T1000 (cell line): ENCODE results near the gene C1QL4.
"Not testable (repeated sequence)": the region's sequence is repeated elsewhere in the genome, so short reads cannot be mapped to it uniquely, and the experiment has no call there.

Experiments
- DNase-seq: peaks from one replicate; lab custom pipeline; 2025; ENCODE audit warnings: mixed read lengths; lab: John Stamatoyannopoulos, UW

Gene C1QL4

GRCh38 chr12:49336645-49337584 is at the start of gene C1QL4:
TSS of gene C1QL4 (minus strand) at chr12:49337188. CDS start at chr12:49336477, 711 bp downstream.
- DNase-seq, result peak; percentile 86

DNA sequence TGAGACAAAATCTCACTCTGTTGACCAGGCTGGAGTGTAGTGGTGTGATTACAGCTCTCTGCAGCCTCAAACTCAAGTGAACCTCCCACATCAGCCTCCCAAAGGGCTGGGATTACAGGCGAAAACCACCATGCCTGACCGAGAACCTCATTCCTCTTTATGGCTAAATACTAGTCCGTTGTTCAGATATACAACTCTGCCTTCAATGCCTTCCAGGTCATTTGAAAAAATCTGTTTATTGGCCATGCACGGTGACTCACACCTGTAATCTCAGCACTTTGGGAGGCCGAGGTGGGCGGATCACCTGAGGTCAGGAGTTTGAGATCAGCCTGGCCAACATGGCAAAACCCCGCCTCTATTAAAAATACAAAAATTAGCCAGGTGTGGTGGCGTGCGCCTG is 43.2 kb upstream of the C1QL4 start:
- DNase-seq, result not testable (repeated sequence)

- no peak for DNase-seq
Measured at GRCh38 chr12:49377386-49377785, 40.4 kb upstream of the C1QL4 start.

DNA sequence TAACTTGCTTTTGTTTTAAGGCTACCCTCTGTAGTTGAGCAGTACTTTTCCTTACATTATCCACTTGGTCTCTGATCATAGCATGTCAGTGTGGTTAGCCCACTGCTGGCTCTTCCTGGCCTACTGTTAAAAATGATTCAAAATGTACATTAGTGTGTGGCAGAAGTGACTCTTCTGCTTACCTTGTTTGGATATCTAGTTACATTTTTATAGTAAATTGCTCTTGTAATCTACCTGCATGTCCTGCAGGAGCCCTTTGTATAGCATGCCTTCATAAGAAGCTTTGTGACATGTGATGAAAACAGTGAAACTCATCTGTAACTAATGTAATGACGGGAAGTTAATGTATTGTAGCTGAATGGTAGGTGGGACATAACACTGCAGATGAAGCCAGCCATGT is 38.4 kb upstream of the C1QL4 start:
- DNase-seq, result no peak

GRCh38 chr12:49370539-49370938 is 33.6 kb upstream of the C1QL4 start:
- DNase-seq, result no peak

GRCh38 chr12:49369411-49370145 is 32.6 kb upstream of the C1QL4 start:
- no peak for DNase-seq

- no peak for DNase-seq
Measured at GRCh38 chr12:49368240-49368600, 31.2 kb upstream of the C1QL4 start.

DNA sequence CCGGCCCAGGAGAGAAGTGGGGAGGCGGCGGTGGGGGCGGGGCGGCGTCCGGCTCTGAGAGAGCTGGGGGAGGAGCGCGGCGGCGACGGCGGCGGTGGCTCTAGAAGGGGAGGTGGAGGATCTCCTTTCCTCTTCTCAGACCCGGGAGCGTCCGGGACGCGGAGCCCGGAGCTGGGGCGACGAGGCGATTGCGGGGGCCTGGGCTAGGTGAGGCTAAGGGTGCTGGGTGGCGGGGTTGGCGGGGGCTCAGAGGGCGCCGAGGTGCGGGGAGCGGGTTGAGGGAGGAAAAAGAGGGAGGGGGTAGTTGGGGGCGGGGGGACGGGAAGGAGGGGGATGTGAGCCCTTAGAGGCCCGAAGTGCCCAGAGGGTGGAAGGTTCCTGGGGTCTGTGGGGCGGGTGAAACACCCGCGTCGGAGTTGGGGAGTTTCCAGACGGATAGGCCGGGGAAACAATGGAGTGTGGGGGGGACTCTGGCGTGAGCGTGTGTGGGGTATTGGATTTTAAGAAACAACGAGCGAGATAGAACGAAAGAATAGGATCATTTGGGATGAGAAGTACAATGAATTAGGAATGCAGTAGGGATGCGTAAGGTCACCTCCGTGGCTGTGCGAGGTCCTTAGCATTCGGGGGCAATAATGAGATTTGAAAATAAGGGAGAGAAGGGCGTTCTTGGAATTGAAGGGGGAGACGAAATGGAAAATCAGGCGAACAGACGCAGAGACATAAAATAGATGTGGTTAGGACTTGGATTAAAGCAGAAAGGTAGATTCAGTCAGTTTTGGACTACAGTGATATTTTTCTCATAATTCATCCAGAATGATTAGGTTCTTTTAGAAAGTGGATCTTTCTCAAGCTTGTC is 30.6 kb upstream of the C1QL4 start, which contains the start of gene SPATS2:
Gene SPATS2, plus strand, starts transcription at position 82 of the 859 bp plus-strand sequence. CDS start 93,551 bp downstream, outside the sequence.
- DNase-seq, result no peak

GRCh38 chr12:49366652-49367380 is 29.8 kb upstream of the C1QL4 start:
- peak; percentile 95 for DNase-seq

DNA sequence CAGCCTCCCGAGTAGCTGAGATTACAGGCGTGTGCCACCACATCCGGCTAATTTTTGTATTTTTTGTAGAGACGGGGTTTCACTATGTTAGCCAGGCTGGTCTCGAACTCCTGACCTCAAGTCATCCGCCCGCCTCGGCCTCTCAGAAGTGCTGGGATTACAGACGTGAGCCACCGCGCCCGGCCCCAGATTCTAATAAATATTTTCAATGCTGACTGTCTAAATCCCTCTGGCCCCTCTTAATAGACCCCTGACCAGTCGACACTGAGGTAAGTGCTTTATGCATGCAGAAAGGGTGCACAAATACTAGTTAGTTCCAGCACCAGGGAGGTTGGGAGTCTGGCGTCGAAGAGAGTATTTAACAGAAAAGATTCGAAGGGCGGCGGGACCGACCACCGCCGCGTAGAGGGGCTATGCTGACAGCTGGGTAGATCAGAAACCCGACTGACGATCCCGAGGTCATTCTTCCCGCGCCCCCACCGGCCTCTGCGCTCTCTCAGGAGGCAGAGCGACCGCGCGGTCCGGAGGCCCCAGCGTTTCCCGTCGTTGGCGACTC is 29.2 kb upstream of the C1QL4 start:
- DNase-seq, result no peak

DNA sequence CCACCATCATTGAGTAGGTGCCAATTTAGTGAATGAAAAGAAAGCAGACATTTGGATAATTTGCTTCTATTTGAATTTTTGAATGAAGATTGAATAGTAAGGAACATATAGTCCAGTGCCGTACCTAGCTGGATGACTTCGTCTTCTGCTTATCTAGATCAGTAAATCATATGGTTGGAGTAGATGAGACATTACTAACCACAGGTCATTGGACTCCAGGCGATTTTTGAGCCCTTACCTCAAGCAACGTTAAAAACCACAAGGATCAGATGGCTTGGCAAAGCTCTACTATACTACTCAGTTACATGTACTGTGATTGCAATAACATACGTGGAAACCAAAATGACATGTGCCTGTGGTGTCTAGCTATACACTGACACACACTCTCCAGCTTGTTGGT is 28.6 kb upstream of the C1QL4 start:
- DNase-seq, result no peak

DNA sequence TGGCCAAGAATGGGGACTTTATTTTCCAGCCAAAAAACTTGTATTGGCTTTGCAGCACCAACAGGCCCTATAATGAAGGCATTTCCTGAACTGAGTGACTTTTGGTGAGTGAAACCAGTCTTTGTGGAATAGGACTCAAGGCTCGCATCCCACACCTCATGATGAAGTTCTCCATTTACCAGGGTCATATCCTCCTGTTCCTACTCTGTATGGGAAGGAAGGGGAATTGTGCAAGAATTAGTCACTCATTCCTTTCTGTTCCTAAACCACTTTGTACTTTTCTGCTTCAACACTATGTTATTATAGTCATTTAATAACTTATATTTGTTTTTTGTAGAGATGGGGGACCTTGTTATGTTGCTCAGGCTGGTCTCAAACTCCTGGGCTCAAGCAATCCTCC is 28.0 kb upstream of the C1QL4 start:
- no peak for DNase-seq

DNA sequence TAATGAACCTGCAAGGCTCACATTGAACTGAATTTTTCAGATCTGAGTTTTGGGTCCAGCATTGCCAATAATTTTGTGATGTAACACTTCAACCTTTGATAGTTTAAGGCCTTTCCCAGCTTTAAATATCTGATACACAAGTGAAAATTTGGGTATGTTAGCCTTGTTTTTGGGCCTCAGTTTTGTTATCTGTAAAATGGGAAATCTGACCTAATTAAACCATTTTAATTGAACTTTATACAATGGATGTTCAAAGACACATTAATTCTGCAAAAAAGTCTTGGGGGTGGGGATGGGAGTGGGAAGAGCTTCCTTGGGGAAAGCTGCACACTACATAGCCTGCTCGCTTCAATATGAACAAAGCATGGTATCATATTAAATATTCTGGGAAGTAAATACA is 25.1 kb upstream of the C1QL4 start:
- no peak for DNase-seq

DNA sequence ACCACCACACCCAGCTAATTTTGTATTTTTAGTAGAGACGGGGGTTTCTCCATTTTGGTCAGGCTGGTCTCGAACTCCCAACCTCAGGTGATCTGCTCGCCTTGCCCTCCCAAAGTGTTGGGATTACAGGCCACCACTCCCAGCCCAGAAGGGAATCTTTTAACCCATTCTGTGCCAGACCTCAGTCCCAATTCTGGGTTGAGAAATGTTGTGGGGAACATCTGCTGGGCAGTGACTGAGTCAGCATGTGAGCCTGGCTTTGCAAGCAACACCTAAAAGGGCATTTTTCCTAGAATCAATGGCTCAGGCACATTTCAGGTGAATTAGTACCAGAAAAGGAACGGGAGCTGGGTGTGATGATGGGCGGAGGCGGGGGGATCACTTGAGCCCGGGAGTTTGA is 22.7 kb upstream of the C1QL4 start:
- DNase-seq, result no peak

- DNase-seq, result no peak
Measured at GRCh38 chr12:49358483-49359141, 21.6 kb upstream of the C1QL4 start.

- no peak for DNase-seq
Measured at GRCh38 chr12:49357103-49357678, 20.2 kb upstream of the C1QL4 start.

- no peak for DNase-seq
Measured at GRCh38 chr12:49355913-49356312, 18.9 kb upstream of the C1QL4 start.

DNA sequence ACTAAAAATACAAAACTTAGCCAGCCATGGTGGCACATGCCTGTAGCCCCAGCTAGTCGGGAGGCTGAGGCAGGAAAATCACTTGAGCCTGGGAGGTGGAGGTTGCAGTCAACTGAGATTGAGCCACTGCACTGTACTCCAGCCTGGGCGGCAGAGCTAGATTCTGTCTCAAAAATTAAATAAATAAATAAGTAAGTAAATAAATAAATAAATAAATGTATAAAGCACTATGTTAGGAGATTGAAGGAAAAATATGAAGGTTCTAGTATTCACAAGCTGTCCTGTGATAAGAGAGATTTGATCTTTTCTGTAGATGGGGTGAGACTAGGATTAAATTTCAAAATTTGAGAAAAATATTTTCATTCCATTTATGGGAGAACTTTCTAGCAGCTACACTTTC is 15.4 kb upstream of the C1QL4 start:
- no peak for DNase-seq

DNA sequence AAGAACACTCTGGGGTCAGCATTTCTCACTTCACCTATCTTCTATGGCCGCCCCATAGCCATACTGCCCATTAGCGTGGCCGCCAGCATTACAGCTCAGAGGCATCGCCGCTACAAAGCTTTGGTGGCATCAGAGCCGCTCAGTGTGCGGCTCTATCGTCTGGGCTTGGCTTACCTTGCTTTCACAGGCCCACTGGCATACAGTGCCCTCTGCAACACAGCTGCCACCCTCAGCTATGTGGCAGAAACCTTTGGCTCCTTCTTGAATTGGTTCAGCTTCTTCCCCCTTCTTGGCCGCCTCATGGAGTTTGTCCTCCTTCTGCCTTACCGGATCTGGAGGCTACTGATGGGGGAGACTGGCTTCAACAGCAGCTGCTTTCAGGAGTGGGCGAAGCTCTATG is 12.3 kb upstream of the C1QL4 start:
- no peak for DNase-seq

DNA sequence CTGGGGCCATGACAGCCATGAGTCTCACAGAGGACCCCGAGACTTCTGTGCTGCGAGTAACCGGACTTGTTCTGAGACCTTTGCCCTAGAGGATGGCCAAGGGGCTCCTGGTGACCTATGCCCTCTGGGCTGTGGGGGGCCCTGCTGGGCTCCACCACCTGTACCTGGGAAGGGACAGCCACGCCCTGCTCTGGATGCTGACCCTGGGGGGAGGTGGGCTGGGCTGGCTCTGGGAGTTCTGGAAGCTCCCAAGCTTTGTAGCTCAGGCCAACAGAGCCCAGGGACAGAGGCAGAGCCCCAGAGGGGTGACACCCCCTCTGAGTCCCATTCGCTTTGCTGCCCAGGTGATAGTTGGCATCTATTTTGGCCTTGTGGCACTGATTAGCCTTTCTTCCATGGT is 11.8 kb upstream of the C1QL4 start:
- no peak for DNase-seq
